Stomach smooth muscle (tissue), 2 donors: ENCODE measurements around the gene GSTM4.
"Not testable (repeated sequence)": the region's sequence is repeated elsewhere in the genome, so short reads cannot be mapped to it uniquely, and the experiment has no call there.

Experiments used
- H3K27ac ChIP-seq: one replicate; pipeline ENCODE4 v1.7.0; 2013; ENCODE audit warnings: mild to moderate bottlenecking, low read length, inconsistent platforms
- H3K27me3 ChIP-seq, 2 donors: one replicate each; pipeline ENCODE4 v1.7.0; 2013; ENCODE audit warnings: low read length in 2 of 2; ENCODE audit not compliant: insufficient read depth in 2 of 2, control insufficient read depth in 1 of 2
- H3K36me3 ChIP-seq, 2 donors: one replicate each; pipeline ENCODE4 v1.7.0; 2013; ENCODE audit warnings: low read length in 2 of 2; ENCODE audit not compliant: control insufficient read depth in 2 of 2, insufficient read depth in 2 of 2
- H3K4me1 ChIP-seq: one replicate; pipeline ENCODE4 v1.7.0; 2013; ENCODE audit warnings: low read length; ENCODE audit not compliant: control insufficient read depth, insufficient read depth
- H3K4me3 ChIP-seq, 2 donors: one replicate each; pipeline ENCODE4 v1.7.0; 2013; ENCODE audit warnings: low read length in 2 of 2
- H3K9ac ChIP-seq, 2 donors: one replicate each; pipeline ENCODE4 v1.7.0; 2013; ENCODE audit warnings: low read length in 2 of 2, mild to moderate bottlenecking in 1 of 2
- H3K9me3 ChIP-seq, 2 donors: one replicate each; pipeline ENCODE4 v1.7.0; 2013; ENCODE audit warnings: low read length in 2 of 2; ENCODE audit not compliant: control insufficient read depth in 2 of 2
- donor health status: healthy.
- donor health status: Pancreatic carcinoma.

GSTM4 gene

DNA sequence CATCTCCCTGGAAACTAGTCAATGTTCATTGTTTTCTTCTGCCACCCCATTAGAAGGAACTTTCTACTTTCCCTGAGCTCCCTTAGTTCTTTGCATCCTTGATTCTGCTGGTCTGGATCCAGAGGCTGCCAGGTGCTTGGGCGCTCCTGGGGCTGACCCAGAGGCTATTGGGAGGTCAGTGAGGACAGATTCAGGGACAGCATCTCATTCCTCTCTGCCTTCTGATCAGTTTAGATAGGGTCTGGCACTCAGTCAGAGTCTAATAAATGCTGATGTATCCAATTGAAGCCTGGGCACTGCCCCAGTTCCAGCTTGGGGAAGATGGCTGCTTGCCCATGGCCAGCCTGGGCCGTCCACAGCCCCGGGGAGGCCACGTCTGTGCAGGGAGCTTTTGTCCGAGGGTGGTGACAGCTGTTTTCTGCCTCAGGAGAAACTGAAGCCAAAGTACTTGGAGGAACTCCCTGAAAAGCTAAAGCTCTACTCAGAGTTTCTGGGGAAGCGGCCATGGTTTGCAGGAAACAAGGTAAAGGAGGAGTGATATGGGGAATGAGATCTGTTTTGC lies 34.0 kb downstream of the GSTM4 start:
- no peaks in the 10 kb centered on the region for H3K27me3 ChIP-seq
- H3K36me3 ChIP-seq, result no peaks in the 10 kb centered on the region
- no peaks in the 10 kb centered on the region for H3K9me3 ChIP-seq
- H3K27ac ChIP-seq, result no peak overlapping the region
- H3K9ac ChIP-seq, result no peak overlapping the region
- H3K4me3 ChIP-seq, result no peak overlapping the region
- no peaks in the 10 kb centered on the region for H3K4me1 ChIP-seq

DNA sequence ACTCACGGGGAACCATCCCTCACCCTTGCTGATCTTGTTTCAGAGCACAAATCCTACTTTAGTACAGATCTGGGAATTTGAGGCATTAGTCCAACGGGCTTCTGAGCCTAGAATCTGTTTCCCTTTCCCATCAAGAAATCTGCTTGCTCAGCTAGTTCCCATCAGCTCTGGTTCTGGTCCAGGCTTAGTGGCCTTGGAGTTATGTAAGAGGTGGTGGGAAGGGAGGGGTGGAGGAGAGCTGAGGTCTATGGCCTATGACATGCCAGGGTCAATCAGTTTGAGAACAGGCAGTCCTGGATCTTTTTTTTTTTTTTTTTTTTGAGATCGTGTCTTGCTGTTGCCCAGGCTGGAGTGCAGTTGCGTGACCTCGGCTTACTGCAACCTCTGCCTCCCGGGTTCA lies 35.9 kb downstream of the GSTM4 start:
- Histone ChIP-seq H3K9ac (no peak overlapping the region), H3K4me3 (no peak overlapping the region), H3K27me3 (no peaks in the 10 kb centered on the region), H3K27ac (no peak overlapping the region), H3K9me3 (no peaks in the 10 kb centered on the region), H3K4me1 (no peaks in the 10 kb centered on the region), H3K36me3 (no peaks in the 10 kb centered on the region)

DNA sequence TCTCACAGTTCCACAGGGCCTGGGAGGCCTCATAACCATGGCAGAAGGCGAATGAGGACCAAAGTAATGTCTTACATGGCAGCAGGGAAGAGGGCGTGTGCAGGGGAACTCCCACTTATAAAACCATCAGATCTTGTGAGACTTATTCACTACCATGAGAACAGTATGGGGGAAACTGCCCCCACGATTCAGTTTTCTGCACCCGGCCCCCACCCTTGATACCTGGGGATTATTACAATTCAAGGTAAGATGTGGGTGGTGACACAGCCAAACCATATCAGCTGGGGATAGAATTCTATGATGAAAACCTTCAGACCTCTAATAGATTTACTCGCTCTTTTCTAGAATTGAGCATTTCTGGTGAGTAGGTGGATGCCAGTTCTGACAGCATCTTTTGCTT lies 38.5 kb downstream of the GSTM4 start:
- H3K4me3 ChIP-seq, H3K4me1 ChIP-seq, H3K9me3 ChIP-seq, H3K27me3 ChIP-seq, H3K36me3 ChIP-seq, H3K27ac ChIP-seq, H3K9ac ChIP-seq: not testable (repeated sequence)

DNA sequence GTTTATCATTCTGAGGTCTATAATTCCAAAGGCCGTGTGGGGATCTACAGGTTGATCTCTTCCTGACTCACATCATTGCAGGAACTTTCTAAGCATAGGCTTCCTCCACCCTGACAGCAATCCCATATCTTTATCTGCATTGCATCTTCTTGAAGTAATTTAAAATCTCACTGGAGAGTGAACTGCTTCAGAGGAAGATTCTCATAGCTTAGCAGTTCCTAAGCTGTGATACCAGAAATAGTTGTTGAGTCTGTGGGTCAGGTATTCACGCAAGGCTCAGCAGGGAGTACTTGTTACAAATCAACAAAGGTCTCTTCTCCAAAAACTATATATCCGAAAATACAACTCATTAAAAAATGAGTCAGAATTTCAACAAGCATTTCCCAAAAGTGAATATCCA lies 39.2 kb downstream of the GSTM4 start:
- not testable (repeated sequence) for H3K27me3 ChIP-seq, H3K4me1 ChIP-seq, H3K9ac ChIP-seq, H3K27ac ChIP-seq, H3K4me3 ChIP-seq, H3K9me3 ChIP-seq, H3K36me3 ChIP-seq

DNA sequence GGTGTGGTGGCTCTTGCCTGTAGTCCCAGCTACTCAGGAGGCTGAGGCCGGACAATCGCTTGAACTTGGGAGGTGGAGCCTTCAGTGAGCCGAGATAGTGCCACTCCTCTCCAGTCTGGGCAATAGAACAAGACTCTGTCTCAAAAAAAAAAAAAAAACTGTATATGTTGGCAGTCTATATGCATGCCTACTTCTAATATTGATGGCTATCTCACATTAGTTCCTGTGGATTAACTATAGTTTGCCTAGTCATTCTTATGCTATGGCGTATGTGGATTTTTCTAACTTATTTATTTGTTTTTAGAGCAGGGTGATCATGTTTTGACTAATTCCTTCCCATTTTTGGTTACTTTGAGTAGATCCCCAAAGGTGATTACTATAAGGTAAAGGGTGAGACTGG lies 41.2 kb downstream of the GSTM4 start:
- Histone ChIP-seq H3K27me3 (no peaks in the 10 kb centered on the region), H3K4me1 (no peaks in the 10 kb centered on the region), H3K36me3 (no peaks in the 10 kb centered on the region), H3K4me3 (no peak overlapping the region), H3K27ac (no peak overlapping the region), H3K9ac (no peak overlapping the region), H3K9me3 (no peaks in the 10 kb centered on the region)

DNA sequence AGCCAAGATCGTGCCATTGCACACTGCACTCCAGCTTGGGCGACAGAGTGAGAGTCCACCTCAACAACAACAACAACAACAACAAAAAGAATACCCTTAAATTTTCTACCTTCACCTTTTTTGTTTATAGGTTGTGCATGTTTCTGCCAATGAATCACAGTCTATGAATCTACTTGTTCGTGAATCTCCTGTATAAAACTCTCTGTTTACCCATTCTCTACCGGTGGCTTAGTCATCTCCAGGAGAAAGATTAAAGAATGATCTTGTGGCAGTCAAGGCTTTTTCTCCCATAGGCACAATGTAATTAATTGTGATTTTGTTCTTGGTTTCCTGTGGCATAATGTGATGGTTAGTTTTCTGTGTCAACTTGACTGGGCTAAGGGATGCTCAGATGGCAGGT lies 42.0 kb downstream of the GSTM4 start:
- not testable (repeated sequence) for H3K27ac ChIP-seq, H3K4me1 ChIP-seq, H3K36me3 ChIP-seq, H3K4me3 ChIP-seq, H3K27me3 ChIP-seq, H3K9ac ChIP-seq, H3K9me3 ChIP-seq

DNA sequence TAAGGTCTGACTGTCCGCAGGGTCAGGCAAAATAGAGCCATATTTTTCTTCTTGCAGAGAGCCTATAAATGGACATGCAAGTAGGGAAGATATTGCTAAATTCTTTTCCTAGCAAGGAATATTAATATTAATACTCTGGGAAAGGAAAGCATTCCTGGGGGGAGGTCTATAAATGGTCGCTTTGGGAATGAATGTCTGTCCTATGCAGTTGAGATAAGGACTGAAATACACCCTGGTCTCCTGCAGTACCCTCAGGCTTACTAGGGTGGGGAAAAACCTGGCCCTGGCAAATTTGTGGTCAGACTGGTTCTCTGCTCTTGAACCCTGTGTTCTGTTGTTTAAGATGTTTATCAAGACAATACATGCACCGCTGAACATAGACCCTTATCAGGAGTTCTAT lies 47.0 kb downstream of the GSTM4 start:
- not testable (repeated sequence) for H3K36me3 ChIP-seq, H3K4me3 ChIP-seq, H3K9ac ChIP-seq, H3K27ac ChIP-seq, H3K9me3 ChIP-seq, H3K27me3 ChIP-seq, H3K4me1 ChIP-seq

DNA sequence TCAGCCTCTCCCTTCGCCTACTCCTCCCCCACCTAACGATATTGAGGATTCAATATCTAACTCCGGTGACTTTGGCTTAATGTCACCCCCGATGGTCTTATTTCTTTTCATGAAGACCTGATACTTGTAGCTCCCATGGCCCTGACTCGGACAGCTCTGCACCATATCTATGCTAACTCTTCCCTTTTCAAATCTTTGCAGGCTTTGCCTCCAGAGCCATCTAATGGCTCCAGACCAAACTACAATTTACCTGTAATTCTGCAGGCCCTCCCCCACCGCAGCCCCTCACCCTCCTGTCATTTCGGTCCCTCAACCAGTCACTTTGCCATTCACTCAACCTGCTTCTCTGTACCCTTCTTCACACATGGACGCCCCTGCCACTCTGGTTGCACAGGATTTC lies 48.3 kb downstream of the GSTM4 start:
- Histone ChIP-seq H3K27me3 (no peaks in the 10 kb centered on the region), H3K4me1 (no peaks in the 10 kb centered on the region), H3K9me3 (no peaks in the 10 kb centered on the region), H3K4me3 (no peak overlapping the region), H3K36me3 (no peaks in the 10 kb centered on the region), H3K9ac (no peak overlapping the region), H3K27ac (no peak overlapping the region)

DNA sequence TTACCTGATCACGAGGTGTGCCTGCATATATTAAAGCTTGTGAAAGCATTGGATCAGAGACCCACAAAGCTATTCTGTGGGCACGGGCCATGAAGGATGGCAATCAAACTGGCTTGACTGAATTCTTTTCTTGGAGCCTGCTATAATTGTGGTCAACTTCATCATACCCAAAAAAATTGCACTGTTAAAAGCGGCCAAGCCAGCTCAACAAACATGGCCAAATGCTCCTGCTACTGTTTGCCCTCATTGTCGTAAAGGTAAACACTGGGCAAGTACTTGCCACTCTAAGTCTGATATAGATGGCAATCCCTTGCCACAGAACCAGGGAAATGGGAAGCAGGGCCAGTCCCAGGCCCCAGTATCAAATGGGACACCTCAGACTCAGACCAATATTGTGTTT lies 49.5 kb downstream of the GSTM4 start:
- H3K27me3 ChIP-seq, result no peaks in the 10 kb centered on the region
- no peak overlapping the region for H3K4me3 ChIP-seq
- no peaks in the 10 kb centered on the region for H3K4me1 ChIP-seq
- no peaks in the 10 kb centered on the region for H3K36me3 ChIP-seq
- no peaks in the 10 kb centered on the region for H3K9me3 ChIP-seq
- H3K27ac ChIP-seq, result no peak overlapping the region
- H3K9ac ChIP-seq, result no peak overlapping the region

DNA sequence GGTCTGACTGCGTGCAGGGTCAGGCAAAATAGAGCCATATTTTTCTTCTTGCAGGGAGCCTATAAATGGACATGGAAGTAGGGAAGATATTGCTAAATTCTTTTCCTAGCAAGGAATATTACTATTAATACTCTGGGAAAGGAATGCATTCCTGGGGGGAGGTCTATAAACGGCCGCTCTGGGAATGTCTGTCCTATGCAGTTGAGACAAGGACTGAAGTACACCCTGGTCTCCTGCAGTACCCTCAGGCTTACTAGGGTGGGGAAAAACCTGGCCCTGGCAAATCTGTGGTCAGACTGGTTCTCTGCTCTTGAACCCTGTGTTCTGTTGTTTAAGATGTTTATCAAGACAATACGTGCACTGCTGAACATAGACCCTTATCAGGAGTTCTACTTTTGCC lies 53.0 kb downstream of the GSTM4 start:
- not testable (repeated sequence) for H3K9me3 ChIP-seq, H3K27ac ChIP-seq, H3K4me1 ChIP-seq, H3K4me3 ChIP-seq, H3K36me3 ChIP-seq, H3K27me3 ChIP-seq, H3K9ac ChIP-seq

DNA sequence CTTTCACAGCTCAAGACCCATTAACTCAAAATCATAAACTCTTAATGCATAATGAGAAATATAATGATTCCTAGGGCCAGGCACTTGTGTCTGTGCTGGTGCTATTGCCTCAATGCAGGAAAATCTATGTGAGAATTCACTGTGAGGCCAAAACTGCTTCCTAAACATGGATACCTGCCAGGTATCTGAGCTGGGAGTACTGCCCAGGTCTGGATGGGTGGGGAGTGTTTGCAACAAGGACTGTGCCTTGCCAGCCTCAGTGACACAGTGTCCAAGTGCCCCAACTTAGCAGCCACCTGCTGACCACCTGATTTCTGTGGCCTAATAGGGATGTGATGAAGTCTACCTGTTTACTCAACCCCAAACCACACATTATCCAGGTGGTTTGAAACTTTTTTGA lies 53.9 kb downstream of the GSTM4 start:
- H3K4me1 ChIP-seq, H3K9ac ChIP-seq, H3K27ac ChIP-seq, H3K27me3 ChIP-seq, H3K36me3 ChIP-seq, H3K4me3 ChIP-seq, H3K9me3 ChIP-seq: not testable (repeated sequence)
